Peyer's patch (tissue), 4 donors: Measurements from ENCODE around the gene IGFBPL1.

ENCODE experiments used
- POLR2A ChIP-seq, 2 donors: fragments of 450-650 bp; IDR thresholded peaks; one replicate each; pipeline ENCODE4 v1.5.1; 2017; ENCODE audit warnings: antibody characterized with exemption in 2 of 2, mild to moderate bottlenecking in 2 of 2, moderate library complexity in 2 of 2
- TF ChIP-seq, protein P1 (sequence below), 6 experiments: fragments of 450-650 bp in 4 of 6; fragments of 200-600 bp in 2 of 6; sonication (generic) in 1 of 6; IDR thresholded peaks; one replicate each; pipeline ENCODE4 v1.5.1; 2017 to 2019; ENCODE audit warnings: antibody characterized with exemption in 6 of 6, mild to moderate bottlenecking in 3 of 6, moderate library complexity in 1 of 6

DNA sequence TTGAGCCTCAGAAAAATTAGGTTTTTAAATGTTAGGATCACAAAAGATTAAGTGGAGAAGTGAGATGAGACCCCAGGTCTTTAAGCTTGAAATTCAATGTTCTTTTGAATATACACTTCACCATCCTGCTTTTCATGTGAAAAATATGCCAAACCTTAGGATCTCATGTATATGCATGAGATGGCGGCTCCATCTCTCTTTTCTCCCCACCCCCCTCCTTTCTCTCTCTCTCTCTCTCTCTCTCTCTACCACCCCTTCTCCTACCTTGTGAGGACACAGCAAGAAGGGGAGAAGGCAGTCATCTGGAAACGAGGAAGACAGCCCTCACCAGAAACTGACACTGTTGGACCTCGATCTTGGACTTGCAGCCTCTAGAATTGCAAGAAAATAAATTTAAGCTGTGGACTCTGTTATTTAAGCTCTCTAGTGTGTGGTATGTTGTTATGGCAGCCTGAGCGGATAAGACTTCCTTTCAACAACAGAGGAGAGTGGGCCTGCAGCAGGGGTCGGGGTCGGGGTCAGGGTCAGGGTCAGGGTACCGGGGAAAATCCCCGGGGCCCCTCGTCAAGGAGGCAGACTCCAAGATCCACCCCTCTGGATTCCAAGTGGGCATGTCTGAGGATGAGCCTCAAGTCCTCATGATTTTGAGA is 48.1 kb downstream of the IGFBPL1 start:
- TF ChIP-seq, protein P1, sequence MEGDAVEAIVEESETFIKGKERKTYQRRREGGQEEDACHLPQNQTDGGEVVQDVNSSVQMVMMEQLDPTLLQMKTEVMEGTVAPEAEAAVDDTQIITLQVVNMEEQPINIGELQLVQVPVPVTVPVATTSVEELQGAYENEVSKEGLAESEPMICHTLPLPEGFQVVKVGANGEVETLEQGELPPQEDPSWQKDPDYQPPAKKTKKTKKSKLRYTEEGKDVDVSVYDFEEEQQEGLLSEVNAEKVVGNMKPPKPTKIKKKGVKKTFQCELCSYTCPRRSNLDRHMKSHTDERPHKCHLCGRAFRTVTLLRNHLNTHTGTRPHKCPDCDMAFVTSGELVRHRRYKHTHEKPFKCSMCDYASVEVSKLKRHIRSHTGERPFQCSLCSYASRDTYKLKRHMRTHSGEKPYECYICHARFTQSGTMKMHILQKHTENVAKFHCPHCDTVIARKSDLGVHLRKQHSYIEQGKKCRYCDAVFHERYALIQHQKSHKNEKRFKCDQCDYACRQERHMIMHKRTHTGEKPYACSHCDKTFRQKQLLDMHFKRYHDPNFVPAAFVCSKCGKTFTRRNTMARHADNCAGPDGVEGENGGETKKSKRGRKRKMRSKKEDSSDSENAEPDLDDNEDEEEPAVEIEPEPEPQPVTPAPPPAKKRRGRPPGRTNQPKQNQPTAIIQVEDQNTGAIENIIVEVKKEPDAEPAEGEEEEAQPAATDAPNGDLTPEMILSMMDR (IDR thresholded peaks at IDR 0.05), result no peak
- TF ChIP-seq POLR2A (IDR thresholded peaks at IDR 0.05), result no peak
